GM21423 (cell line): ENCODE data around the gene NRL.
A peak's percentile ranks its signal among the peaks of the same experiment; 100 is the strongest.

ENCODE experiments used
- ATAC-seq: cut with Tn5 transposase; IDR thresholded peaks from one replicate; pipeline ENCODE4 v1.9.1; 2021; ENCODE audit warnings: mild to moderate bottlenecking, moderate library complexity; ENCODE audit not compliant: unreplicated experiment

Gene NRL

GRCh38 chr14:24083462-24083861, 31.3 kb downstream of the NRL start:
- no peak for ATAC-seq

GRCh38 chr14:24082411-24083080, 32.2 kb downstream of the NRL start:
- no peak for ATAC-seq

- no peak for ATAC-seq
Observed at GRCh38 chr14:24081739-24082211, 33.0 kb downstream of the NRL start.

GRCh38 chr14:24080888-24081738, 33.6 kb downstream of the NRL start:
- peak; percentile 82 for ATAC-seq

- ATAC-seq, result no peak
Observed at GRCh38 chr14:24080142-24080530, 34.6 kb downstream of the NRL start.

GRCh38 chr14:24079491-24080141, 35.1 kb downstream of the NRL start:
- ATAC-seq, result no peak

- no peak for ATAC-seq
Observed at GRCh38 chr14:24078146-24078545, 36.6 kb downstream of the NRL start.

- no peak for ATAC-seq
Observed at GRCh38 chr14:24077086-24077485, 37.7 kb downstream of the NRL start.

- no peak for ATAC-seq
Observed at GRCh38 chr14:24076302-24076601, 38.5 kb downstream of the NRL start.

GRCh38 chr14:24075485-24076301, 39.1 kb downstream of the NRL start:
- no peak for ATAC-seq

- no peak for ATAC-seq
Observed at GRCh38 chr14:24074625-24075484, 39.9 kb downstream of the NRL start.

- no peak for ATAC-seq
Observed at GRCh38 chr14:24072881-24073877, 41.6 kb downstream of the NRL start.

- no peak for ATAC-seq
Observed at GRCh38 chr14:24072436-24072835, 42.3 kb downstream of the NRL start.

GRCh38 chr14:24071836-24072430, 42.8 kb downstream of the NRL start:
- ATAC-seq, result no peak

- no peak for ATAC-seq
Observed at GRCh38 chr14:24071144-24071697, 43.5 kb downstream of the NRL start, which contains the start of gene CPNE6. Gene CPNE6 (plus strand): TSS chr14:24071562. CDS start chr14:24072937, 1,375 bp downstream.

- no peak for ATAC-seq
Observed at GRCh38 chr14:24070285-24071143, 44.2 kb downstream of the NRL start.

GRCh38 chr14:24069411-24069735, 45.4 kb downstream of the NRL start:
- ATAC-seq, result no peak
